GM23338 (cell line): ENCODE data around the gene TEFM. TPM values are rescaled to one million over a fixed set of nuclear protein-coding genes. Genes with fewer than 3 reads are reported as not detected.

ENCODE experiments used
- ATAC-seq: fragments of 200-7000 bp; cut with Tn5 transposase; 3 replicates; pipeline ENCODE4 v1.9.1; 2020
- DNase-seq: peaks from one replicate; pipeline ENCODE4 v3.0.0-alpha.2; 2015; ENCODE audit warnings: low spot score
- H2AFZ ChIP-seq: fragments of 200-600 bp; sonication (generic); 2 replicates; pipeline ENCODE4 v1.8.0; 2016; ENCODE audit warnings: antibody characterized with exemption, mild to moderate bottlenecking, moderate library complexity
- H3F3A ChIP-seq: fragments of 200-600 bp; sonication (generic); replicated peaks from 2 replicates; pipeline ENCODE4 v1.8.0; 2017; ENCODE audit warnings: antibody characterized with exemption, mixed run types, low read depth
- H3K27ac ChIP-seq: fragments of 200-600 bp; sonication (generic); 2 replicates; pipeline ENCODE4 v1.6.1; 2016; ENCODE audit warnings: low read depth
- H3K27me3 ChIP-seq: fragments of 200-600 bp; sonication (generic); 2 replicates; pipeline ENCODE4 v1.8.0; 2016; ENCODE audit warnings: mild to moderate bottlenecking, mixed run types, moderate library complexity; ENCODE audit not compliant: insufficient read depth
- H3K36me3 ChIP-seq: fragments of 200-600 bp; sonication (generic); 2 replicates; pipeline ENCODE4 v1.8.0; 2016; ENCODE audit warnings: mild to moderate bottlenecking; ENCODE audit not compliant: insufficient read depth
- H3K4me1 ChIP-seq: fragments of 200-600 bp; sonication (generic); 2 replicates; pipeline ENCODE4 v1.8.0; 2016; ENCODE audit warnings: mild to moderate bottlenecking, moderate library complexity; ENCODE audit not compliant: insufficient read depth
- H3K4me2 ChIP-seq: fragments of 200-600 bp; sonication (generic); 2 replicates; pipeline ENCODE4 v1.7.1; 2017; ENCODE audit warnings: mixed run types
- H3K4me3 ChIP-seq: fragments of 200-600 bp; sonication (generic); 2 replicates; pipeline ENCODE4 v1.6.1; 2016; ENCODE audit warnings: mixed run types
- H3K79me2 ChIP-seq: fragments of 200-600 bp; sonication (generic); replicated peaks from 2 replicates; pipeline ENCODE4 v1.8.0; 2017; ENCODE audit warnings: mild to moderate bottlenecking; ENCODE audit not compliant: insufficient read depth
- H3K9me2 ChIP-seq: fragments of 200-600 bp; sonication (generic); 2 replicates; pipeline ENCODE4 v1.8.0; 2017; ENCODE audit not compliant: insufficient read depth
- H4K20me1 ChIP-seq: fragments of 200-600 bp; sonication (generic); replicated peaks from 2 replicates; pipeline ENCODE4 v1.8.0; 2017; ENCODE audit warnings: mild to moderate bottlenecking; ENCODE audit not compliant: insufficient read depth
- H3K27ac Mint-ChIP-seq: 2 replicates; pipeline ENCODE4 v1.8.0; 2020; ENCODE audit warnings: inconsistent platforms, mild to moderate bottlenecking, moderate library complexity, mixed read lengths
- H3K27me3 Mint-ChIP-seq: 3 replicates; pipeline ENCODE4 v1.8.0; 2022; ENCODE audit warnings: low read depth, mild to moderate bottlenecking, moderate library complexity, mixed read lengths, inconsistent platforms; ENCODE audit not compliant: insufficient read depth, poor library complexity
- H3K36me3 Mint-ChIP-seq: 3 replicates; pipeline ENCODE4 v1.8.0; 2021; ENCODE audit warnings: low read depth, mild to moderate bottlenecking, inconsistent platforms, moderate library complexity, mixed read lengths
- H3K4me1 Mint-ChIP-seq: 3 replicates; pipeline ENCODE4 v1.8.0; 2020; ENCODE audit warnings: mild to moderate bottlenecking, inconsistent platforms, mixed read lengths
- H3K4me3 Mint-ChIP-seq: 3 replicates; pipeline ENCODE4 v1.8.0; 2021; ENCODE audit warnings: moderate library complexity, mild to moderate bottlenecking, inconsistent platforms, mixed read lengths
- H3K9me3 Mint-ChIP-seq: 3 replicates; pipeline ENCODE4 v1.8.0; 2020; ENCODE audit warnings: moderate library complexity, mild to moderate bottlenecking, inconsistent platforms, mixed read lengths
- CREB1 ChIP-seq: fragments of 250-450 bp; sonication (Bioruptor Pico); IDR thresholded peaks from 2 replicates; pipeline ENCODE4 v1.5.0; 2020; ENCODE audit warnings: low read depth, mild to moderate bottlenecking, moderate library complexity
- EZH2 ChIP-seq: fragments of 200-600 bp; sonication (generic); IDR thresholded peaks from one replicate; pipeline ENCODE4 v1.8.0; 2017; ENCODE audit warnings: antibody characterized with exemption, mild to moderate bottlenecking, low read depth; ENCODE audit not compliant: unreplicated experiment
- EZH2phosphoT487 ChIP-seq: fragments of 200-600 bp; sonication (generic); IDR thresholded peaks from one replicate; pipeline ENCODE4 v1.8.1; 2018; ENCODE audit warnings: antibody characterized with exemption; ENCODE audit not compliant: unreplicated experiment
- JUNB ChIP-seq: IDR thresholded peaks from one replicate; pipeline ENCODE4 v1.6.1; 2016; ENCODE audit warnings: antibody characterized with exemption; ENCODE audit not compliant: unreplicated experiment
- NANOG ChIP-seq: IDR thresholded peaks from 2 replicates; pipeline ENCODE4 v1.6.1; 2016; ENCODE audit warnings: antibody characterized with exemption, borderline replicate concordance
- POLR2AphosphoS5 ChIP-seq: IDR thresholded peaks from 2 replicates; pipeline ENCODE4 v1.6.1; 2016; ENCODE audit warnings: antibody characterized with exemption, low read depth
- REST ChIP-seq: IDR thresholded peaks from one replicate; pipeline ENCODE4 v1.6.1; 2018; ENCODE audit warnings: antibody characterized with exemption; ENCODE audit not compliant: unreplicated experiment
- STAT1 ChIP-seq: IDR thresholded peaks from one replicate; pipeline ENCODE4 v1.6.1; 2016; ENCODE audit warnings: antibody characterized with exemption; ENCODE audit not compliant: unreplicated experiment
- ZNF114 ChIP-seq: fragments of 250-450 bp; sonication (Bioruptor Pico); IDR thresholded peaks from 2 replicates; pipeline ENCODE4 v1.5.0; 2020; ENCODE audit warnings: mild to moderate bottlenecking, moderate library complexity
- ZNF331 ChIP-seq: fragments of 250-450 bp; sonication (Bioruptor Pico); IDR thresholded peaks from 2 replicates; pipeline ENCODE4 v1.5.0; 2020; ENCODE audit warnings: low read depth, mild to moderate bottlenecking, moderate library complexity
- polyA plus RNA-seq: library from polyadenylated mRNA; unstranded; fragments of >200 nt; fragmentation: Nextera tagmentation; extraction: Ambion mirVana; gene quantifications from 2 replicates; pipeline ENCODE4 v1.2.1, GENCODE V29; 2016
- total RNA-seq: library from RNA; depleted of rRNA; stranded (reverse); fragments of >200 nt; shearing (Covaris generic); gene quantifications from 2 replicates; pipeline ENCODE4 v1.2.3, GENCODE V29; 2014
- TF ChIP-seq, protein P1 (sequence below), 2 experiments: fragments of 200-600 bp in 1 of 2; sonication (generic) in 1 of 2; conservative IDR thresholded peaks; 2 replicates each; pipeline versions ENCODE4 v1.5.1 to v1.6.1; 2016 to 2017; ENCODE audit warnings: antibody characterized with exemption in 2 of 2, low read depth in 2 of 2, mild to moderate bottlenecking in 2 of 2, moderate library complexity in 1 of 2

The TEFM gene
- total and polyA plus RNA-seq, 2 experiments from 2014 or later, result 15.9 to 33.3 TPM

- H3K36me3 ChIP-seq, result no peaks in the 10 kb centered on the region
- Mint-ChIP-seq H3K27ac (no peak overlapping the region), H3K27me3 (peaks cover 47% of the 10 kb centered on the region), H3K4me3 (peak overlapping the region; percentile 73), H3K4me1 (peaks cover 18% of the 10 kb centered on the region), H3K36me3 (no peaks in the 10 kb centered on the region), H3K9me3 (no peaks in the 10 kb centered on the region; the same call in 2 of the 3 replicates)
- peaks cover 46% of the 10 kb centered on the region for H3K27me3 ChIP-seq
- peak overlapping the region; percentile 75 for H3K4me3 ChIP-seq
- no peaks in the 10 kb centered on the region for H3K79me2 ChIP-seq
- peak overlapping the region; percentile 93 for H3K4me2 ChIP-seq
- H3F3A ChIP-seq, result no peaks in the 10 kb centered on the region; the same call in 1 of the 2 replicates
- H4K20me1 ChIP-seq, result no peaks in the 10 kb centered on the region
- ATAC-seq, result no peak
- DNase-seq, result no peak
- H3K4me1 ChIP-seq, result peaks cover 10% of the 10 kb centered on the region; the same call in 1 of the 2 replicates
- no peak for TF ChIP-seq CREB1 (CRISPR knock-in tag)
- no peak for TF ChIP-seq JUNB
- no peak for TF ChIP-seq EZH2
- no peak for TF ChIP-seq EZH2phosphoT487
- TF ChIP-seq POLR2AphosphoS5, result no peak
- no peak for TF ChIP-seq REST
- no peak for TF ChIP-seq STAT1
- no peak for TF ChIP-seq ZNF331 (CRISPR knock-in tag)
- TF ChIP-seq ZNF114 (CRISPR knock-in tag), result no peak
- TF ChIP-seq NANOG, result no peak
- H2AFZ ChIP-seq, result peak overlapping the region; percentile 98
- no peak overlapping the region for H3K27ac ChIP-seq
- no peaks in the 10 kb centered on the region for H3K9me2 ChIP-seq
Measured at GRCh38 chr17:30920683-30921543, 14.9 kb upstream of the TEFM start.

DNA sequence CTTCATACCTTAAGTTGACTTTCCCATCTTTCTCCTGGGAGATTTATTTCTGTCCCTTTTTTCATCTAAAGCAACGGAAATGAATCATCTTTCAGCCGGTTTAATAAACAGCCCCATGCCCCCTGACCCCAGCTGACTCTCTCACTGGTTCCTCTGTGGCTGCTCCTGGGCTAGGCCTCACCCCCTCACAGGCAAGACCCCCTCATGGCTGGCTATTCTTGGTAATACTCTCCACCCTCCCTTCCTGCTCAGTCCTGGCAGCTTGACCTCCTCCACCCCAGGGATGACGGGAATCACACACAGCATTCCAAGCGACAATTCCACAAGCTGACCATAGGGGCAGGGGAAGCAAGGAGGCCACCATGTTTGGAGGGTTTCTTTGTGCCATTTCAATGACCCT, 14.2 kb upstream of the TEFM start:
- H3K4me2 ChIP-seq, result 0 out of 2 replicates have a peak overlapping the region, but pooled peaks have one; percentile 19
- Mint-ChIP-seq H3K9me3 (no peaks in the 10 kb centered on the region; the same call in 2 of the 3 replicates), H3K36me3 (no peaks in the 10 kb centered on the region), H3K4me1 (peaks cover 18% of the 10 kb centered on the region), H3K27me3 (peaks cover 44% of the 10 kb centered on the region), H3K27ac (no peak overlapping the region), H3K4me3 (no peak overlapping the region)
- no peaks in the 10 kb centered on the region; the same call in 1 of the 2 replicates for H3F3A ChIP-seq
- ATAC-seq (peak; percentile 26), DNase-seq (peak; percentile 67)
- H3K4me3 ChIP-seq, result no peak overlapping the region
- H3K27me3 ChIP-seq, result peaks cover 46% of the 10 kb centered on the region
- TF ChIP-seq, protein P1, sequence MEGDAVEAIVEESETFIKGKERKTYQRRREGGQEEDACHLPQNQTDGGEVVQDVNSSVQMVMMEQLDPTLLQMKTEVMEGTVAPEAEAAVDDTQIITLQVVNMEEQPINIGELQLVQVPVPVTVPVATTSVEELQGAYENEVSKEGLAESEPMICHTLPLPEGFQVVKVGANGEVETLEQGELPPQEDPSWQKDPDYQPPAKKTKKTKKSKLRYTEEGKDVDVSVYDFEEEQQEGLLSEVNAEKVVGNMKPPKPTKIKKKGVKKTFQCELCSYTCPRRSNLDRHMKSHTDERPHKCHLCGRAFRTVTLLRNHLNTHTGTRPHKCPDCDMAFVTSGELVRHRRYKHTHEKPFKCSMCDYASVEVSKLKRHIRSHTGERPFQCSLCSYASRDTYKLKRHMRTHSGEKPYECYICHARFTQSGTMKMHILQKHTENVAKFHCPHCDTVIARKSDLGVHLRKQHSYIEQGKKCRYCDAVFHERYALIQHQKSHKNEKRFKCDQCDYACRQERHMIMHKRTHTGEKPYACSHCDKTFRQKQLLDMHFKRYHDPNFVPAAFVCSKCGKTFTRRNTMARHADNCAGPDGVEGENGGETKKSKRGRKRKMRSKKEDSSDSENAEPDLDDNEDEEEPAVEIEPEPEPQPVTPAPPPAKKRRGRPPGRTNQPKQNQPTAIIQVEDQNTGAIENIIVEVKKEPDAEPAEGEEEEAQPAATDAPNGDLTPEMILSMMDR (conservative IDR thresholded peaks at IDR 0.05; ENCODE audit: low read depth in 2 of 2), result peak; percentile 22 to 39; a peak in 3 of 4 replicates
- no peak for TF ChIP-seq EZH2
- no peaks in the 10 kb centered on the region for H4K20me1 ChIP-seq
- no peak overlapping the region for H2AFZ ChIP-seq
- H3K79me2 ChIP-seq, result no peaks in the 10 kb centered on the region
- H3K27ac ChIP-seq, result no peak overlapping the region
- peaks cover 10% of the 10 kb centered on the region; the same call in 1 of the 2 replicates for H3K4me1 ChIP-seq
- H3K9me2 ChIP-seq, result no peaks in the 10 kb centered on the region
- H3K36me3 ChIP-seq, result no peaks in the 10 kb centered on the region
